Naive thymus-derived CD8-positive, alpha-beta T cell (primary cell): Measurements from ENCODE around the gene PROCA1. TPM values are rescaled to one million over a fixed set of nuclear protein-coding genes. Genes with fewer than 3 reads are reported as not detected.
"Not testable (repeated sequence)": the region's sequence is repeated elsewhere in the genome, so short reads cannot be mapped to it uniquely, and the experiment has no call there.

ENCODE experiments used
- ATAC-seq, 2 donors: fragments of 150-1000 bp; cut with Tn5 transposase in 1 of 2; sonication (Bioruptor Pico), chemical (Tn5 transposase) in 1 of 2; 1 replicate in 1 of 2; 2 replicates in 1 of 2; pipeline ENCODE4 v1.10.0; 2021; ENCODE audit warnings: mild to moderate bottlenecking in 2 of 2, moderate library complexity in 2 of 2
- POLR2A ChIA-PET: fragments of 350-600 bp; sonication (Branson Sonifier 250); formaldehyde crosslinking; loops from one replicate; lab custom pipeline; 2021; ENCODE audit warnings: antibody characterized with exemption; lab: Charles Lee
- DNase-seq, 10 donors: peaks; one replicate each; pipeline versions ENCODE4 v3.0.0 to v3.0.0-alpha.2; 2020 to 2022
- H3K27ac Mint-ChIP-seq, 10 donors: one replicate each; pipeline ENCODE4 v1.8.0; 2020 to 2022; ENCODE audit warnings: mild to moderate bottlenecking in 10 of 10, mixed read lengths in 10 of 10, moderate library complexity in 4 of 10, inconsistent platforms in 1 of 10
- H3K27me3 Mint-ChIP-seq, 5 donors: one replicate each; pipeline ENCODE4 v1.8.0; 2021 to 2022; ENCODE audit warnings: mixed read lengths in 5 of 5
- H3K36me3 Mint-ChIP-seq, 3 donors: one replicate each; pipeline ENCODE4 v1.8.0; 2020 to 2022; ENCODE audit warnings: mixed read lengths in 3 of 3, mild to moderate bottlenecking in 2 of 3, inconsistent platforms in 1 of 3
- H3K4me1 Mint-ChIP-seq, 4 donors: one replicate each; pipeline ENCODE4 v1.8.0; 2021 to 2022; ENCODE audit warnings: mixed read lengths in 4 of 4
- H3K4me3 Mint-ChIP-seq, 10 donors: one replicate each; pipeline ENCODE4 v1.8.0; 2020 to 2022; ENCODE audit warnings: mild to moderate bottlenecking in 10 of 10, mixed read lengths in 10 of 10, moderate library complexity in 6 of 10, inconsistent platforms in 1 of 10
- H3K9me3 Mint-ChIP-seq, 9 donors: one replicate each; pipeline ENCODE4 v1.8.0; 2020 to 2022; ENCODE audit warnings: mixed read lengths in 9 of 9, mild to moderate bottlenecking in 3 of 9, inconsistent platforms in 1 of 9, moderate library complexity in 1 of 9
- polyA plus RNA-seq, 3 donors: library from polyadenylated mRNA; unstranded; fragments of 300-500 nt; fragmentation: Illumina TruSeq; gene quantifications; one replicate each; pipeline ENCODE4 v1.2.3, GENCODE V29; 2021
- total RNA-seq, 8 experiments: library from RNA in 2 of 8; stranded (reverse) in 2 of 8; gene quantifications; one replicate each; pipeline ENCODE4 v1.2.3 and lab custom pipeline; 2021 to 2026

The PROCA1 gene
- total and polyA plus RNA-seq, 5 experiments from 2014 or later: 0.16 to 17.3 (median 2.0) TPM

GRCh38 chr17:28722417-28723158 lies 10.9 kb upstream of the PROCA1 start:
- POLR2A ChIA-PET: interaction anchor here (1.1 to 7.5 kb wide), 4 partner anchors 12 to 229 kb away, joined by 4 to 365 read pairs (median 96); partner anchors contain the start of genes PHF12, PROCA1 and TRAF4
- ATAC-seq (no peak), DNase-seq (no peak)
- Mint-ChIP-seq H3K36me3 (peaks cover 9 to 57% (median 25%) of the 10 kb centered on the region in 3 donors), H3K27ac (peak overlapping the region in 4 of 10 donors; percentile 32 to 65 (median 42)), H3K27me3 (peaks cover 0 to 9% (median 6%) of the 10 kb centered on the region in 5 donors), H3K4me3 (peak overlapping the region; percentile 20 to 99 (median 52)), H3K4me1 (peaks cover 25 to 83% (median 70%) of the 10 kb centered on the region in 4 donors), H3K9me3 (no peaks in the 10 kb centered on the region)

DNA sequence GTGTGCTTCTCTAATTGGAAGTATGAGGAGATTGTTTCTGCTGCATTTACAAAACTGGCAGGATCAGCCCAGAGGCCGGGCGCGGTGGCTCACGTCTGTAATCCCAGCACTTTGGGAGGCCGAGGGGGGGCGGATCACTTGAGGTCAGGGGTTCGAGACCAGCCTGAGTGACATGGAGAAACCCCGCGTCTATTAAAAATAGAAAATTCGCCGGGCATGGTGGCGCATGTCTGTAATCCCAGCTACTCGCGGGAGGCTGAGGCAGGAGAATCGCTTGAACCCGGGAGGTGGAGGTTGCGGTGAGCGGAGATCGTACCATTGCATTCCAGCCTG lies 9.3 kb upstream of the PROCA1 start:
- Mint-ChIP-seq H3K27me3 (peaks cover 0 to 15% (median 6%) of the 10 kb centered on the region in 5 donors), H3K36me3 (peaks cover 9 to 54% (median 25%) of the 10 kb centered on the region in 3 donors), H3K4me3 (peak overlapping the region; percentile 93 to 99 (median 98)), H3K27ac (peak overlapping the region; percentile 96 to 100 (median 98)), H3K4me1 (peaks cover 20 to 78% (median 60%) of the 10 kb centered on the region in 4 donors)
- not testable (repeated sequence) for H3K9me3 Mint-ChIP-seq, DNase-seq, ATAC-seq
- POLR2A ChIA-PET: interaction anchor here (1.0 to 4.5 kb wide), 11 partner anchors 7 to 419 kb away, joined by 3 to 112 read pairs (median 17); partner anchors contain the start of genes BLTP2, FAM222B, NEK8 and PHF12

DNA sequence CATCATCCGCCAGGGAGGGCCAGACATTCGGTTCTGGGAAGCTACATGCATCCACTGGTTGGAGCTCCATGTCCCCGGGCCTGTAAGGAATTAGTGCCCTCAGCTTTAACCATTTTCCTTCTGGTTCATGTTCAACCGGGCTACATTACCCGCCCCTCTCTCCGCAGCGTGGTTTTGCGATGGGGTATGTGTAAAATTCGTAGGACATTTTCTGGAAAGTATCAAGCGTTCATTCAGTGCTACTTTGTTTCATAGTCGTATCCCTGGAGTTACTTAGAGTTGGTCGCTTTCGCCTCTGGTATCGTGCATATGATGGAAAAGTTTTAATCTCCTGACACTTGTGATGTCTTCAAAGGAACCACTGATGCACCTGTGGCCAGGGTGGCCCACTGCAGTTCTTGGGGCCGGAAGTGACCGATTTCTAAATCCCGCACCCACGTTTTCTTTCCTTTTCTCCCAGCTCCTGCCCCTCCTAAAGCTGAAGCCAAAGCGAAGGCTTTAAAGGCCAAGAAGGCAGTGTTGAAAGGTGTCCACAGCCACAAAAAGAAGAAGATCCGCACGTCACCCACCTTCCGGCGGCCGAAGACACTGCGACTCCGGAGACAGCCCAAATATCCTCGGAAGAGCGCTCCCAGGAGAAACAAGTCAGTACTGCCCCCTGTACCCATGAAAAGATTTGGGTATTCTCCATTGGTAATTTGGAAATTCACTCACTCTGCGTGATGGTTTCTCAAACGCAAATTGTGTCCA lies 8.7 kb upstream of the PROCA1 start:
- peak overlapping the region; percentile 93 to 99 (median 98) for H3K4me3 Mint-ChIP-seq
- ATAC-seq: peak in 1 of 2 donors; percentile 0
- no peaks in the 10 kb centered on the region for H3K9me3 Mint-ChIP-seq
- peak in 1 of 10 donors; percentile 39 for DNase-seq
- H3K27me3 Mint-ChIP-seq: peaks cover 0 to 20% (median 7%) of the 10 kb centered on the region in 5 donors
- H3K4me1 Mint-ChIP-seq: peaks cover 20 to 75% (median 56%) of the 10 kb centered on the region in 4 donors
- POLR2A ChIA-PET: interaction anchor here (0.8 to 4.5 kb wide), 23 partner anchors 8 to 419 kb away, joined by 3 to 112 read pairs (median 7); partner anchors contain the start of genes BLTP2, FAM222B, FLOT2 and IFT20
- H3K27ac Mint-ChIP-seq: peak overlapping the region; percentile 96 to 100 (median 98)
- peaks cover 9 to 54% (median 25%) of the 10 kb centered on the region in 3 donors for H3K36me3 Mint-ChIP-seq

DNA sequence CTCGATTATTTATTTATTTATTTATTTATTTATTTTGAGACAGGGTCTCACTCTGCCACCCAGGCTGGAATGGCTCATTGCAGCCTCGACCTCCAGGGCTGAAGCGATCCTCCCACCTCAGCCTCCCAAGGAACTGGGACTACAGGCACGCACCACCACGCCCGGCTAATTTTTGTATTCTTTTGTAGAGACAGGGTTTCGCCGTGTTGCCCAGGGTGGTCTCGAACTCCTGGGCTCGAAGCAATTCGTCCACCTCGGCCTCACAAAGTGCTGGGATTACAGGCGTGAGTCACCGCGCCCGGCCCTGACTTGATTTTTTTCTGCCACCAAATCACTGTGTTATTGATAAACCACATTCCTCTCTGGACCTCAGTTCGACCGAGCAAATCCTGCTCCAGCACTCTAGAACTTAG lies 7.3 kb upstream of the PROCA1 start:
- peak in 1 of 2 donors; percentile 1 for ATAC-seq

GRCh38 chr17:28718333-28719020 lies 6.8 kb upstream of the PROCA1 start:
- Mint-ChIP-seq H3K27me3 (peaks cover 0 to 30% (median 16%) of the 10 kb centered on the region in 5 donors), H3K4me3 (peak overlapping the region; percentile 34 to 98 (median 74)), H3K4me1 (peaks cover 18 to 55% (median 42%) of the 10 kb centered on the region in 4 donors), H3K9me3 (no peaks in the 10 kb centered on the region), H3K36me3 (peaks cover 4 to 38% (median 23%) of the 10 kb centered on the region in 3 donors), H3K27ac (peak overlapping the region in 9 of 10 donors; percentile 53 to 99 (median 83))
- POLR2A ChIA-PET: interaction anchor here (1.2 to 4.5 kb wide), 8 partner anchors 8 to 233 kb away, joined by 4 to 112 read pairs (median 36); partner anchors contain the start of genes BLTP2, FLOT2, NEK8 and PHF12
- no peak for DNase-seq
- ATAC-seq: no peak

More for the DNA sequence above, 7.3 kb upstream of the PROCA1 start:
- H3K27ac Mint-ChIP-seq: peak overlapping the region; percentile 96 to 100 (median 98)
- DNase-seq: no peak
- peaks cover 0 to 30% (median 16%) of the 10 kb centered on the region in 5 donors for H3K27me3 Mint-ChIP-seq
- peaks cover 18 to 61% (median 43%) of the 10 kb centered on the region in 4 donors for H3K4me1 Mint-ChIP-seq
- H3K4me3 Mint-ChIP-seq: peak overlapping the region; percentile 93 to 99 (median 98)
- H3K9me3 Mint-ChIP-seq: no peaks in the 10 kb centered on the region
- POLR2A ChIA-PET: interaction anchor here (0.7 to 4.5 kb wide), 24 partner anchors 8 to 421 kb away, joined by 3 to 112 read pairs (median 7); partner anchors contain the start of genes ALDOC, BLTP2, FAM222B and FLOT2
- H3K36me3 Mint-ChIP-seq: peaks cover 4 to 43% (median 25%) of the 10 kb centered on the region in 3 donors

DNA sequence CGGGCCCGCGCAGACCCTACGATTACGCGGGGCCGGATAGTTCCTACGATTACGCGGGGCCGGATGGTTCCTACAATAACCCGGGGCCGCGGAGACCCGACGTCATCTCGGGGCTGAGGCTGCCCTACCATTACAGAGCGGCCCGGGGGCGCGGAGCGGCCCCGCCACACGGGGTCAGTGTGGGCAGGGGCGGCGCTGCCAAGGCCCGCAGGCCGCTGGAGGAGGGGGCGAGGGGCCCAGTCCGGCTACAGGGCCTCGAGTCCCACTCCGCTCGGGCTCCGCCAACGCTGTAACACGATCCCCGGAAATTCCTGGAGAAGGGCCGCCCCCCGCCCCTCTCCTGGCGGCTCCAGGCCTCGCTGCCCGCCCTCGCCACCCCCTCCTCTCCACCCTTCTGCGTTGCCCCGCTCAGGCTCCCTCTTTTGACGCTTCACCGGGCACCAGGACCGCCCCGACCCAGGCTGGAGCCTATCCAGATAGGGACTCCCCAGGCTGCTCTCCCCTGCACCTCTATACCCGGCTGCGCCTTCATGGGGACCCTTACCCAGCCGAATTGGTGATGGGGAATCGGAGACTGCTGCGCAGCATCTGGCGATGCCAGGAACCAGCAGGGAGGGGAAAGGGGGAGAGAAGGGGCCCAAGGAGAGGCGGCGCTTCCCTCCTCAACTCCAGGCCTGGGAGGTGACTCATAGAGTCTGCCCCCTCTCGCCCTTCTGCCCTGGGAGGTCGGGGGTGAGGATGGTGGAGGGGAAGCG lies 6.1 kb upstream of the PROCA1 start, which contains the start of gene RAB34:
RAB34 (minus strand) TSS at position 291 of the 755 bp plus-strand sequence. CDS start 602 bp downstream, outside the sequence.
- POLR2A ChIA-PET: no interaction called here
- Mint-ChIP-seq H3K4me1 (peaks cover 18 to 50% (median 40%) of the 10 kb centered on the region in 4 donors), H3K27ac (peak within 1 kb of the TSS; percentile 41 to 99 (median 82)), H3K4me3 (peak within 1 kb of the TSS; percentile 34 to 98 (median 74)), H3K27me3 (peaks cover 0 to 30% (median 16%) of the 10 kb centered on the region in 5 donors), H3K36me3 (peaks cover 4 to 31% (median 22%) of the 10 kb centered on the region in 3 donors), H3K9me3 (no peaks in the 10 kb centered on the region)
- ATAC-seq (no peak), DNase-seq (no peak)

DNA sequence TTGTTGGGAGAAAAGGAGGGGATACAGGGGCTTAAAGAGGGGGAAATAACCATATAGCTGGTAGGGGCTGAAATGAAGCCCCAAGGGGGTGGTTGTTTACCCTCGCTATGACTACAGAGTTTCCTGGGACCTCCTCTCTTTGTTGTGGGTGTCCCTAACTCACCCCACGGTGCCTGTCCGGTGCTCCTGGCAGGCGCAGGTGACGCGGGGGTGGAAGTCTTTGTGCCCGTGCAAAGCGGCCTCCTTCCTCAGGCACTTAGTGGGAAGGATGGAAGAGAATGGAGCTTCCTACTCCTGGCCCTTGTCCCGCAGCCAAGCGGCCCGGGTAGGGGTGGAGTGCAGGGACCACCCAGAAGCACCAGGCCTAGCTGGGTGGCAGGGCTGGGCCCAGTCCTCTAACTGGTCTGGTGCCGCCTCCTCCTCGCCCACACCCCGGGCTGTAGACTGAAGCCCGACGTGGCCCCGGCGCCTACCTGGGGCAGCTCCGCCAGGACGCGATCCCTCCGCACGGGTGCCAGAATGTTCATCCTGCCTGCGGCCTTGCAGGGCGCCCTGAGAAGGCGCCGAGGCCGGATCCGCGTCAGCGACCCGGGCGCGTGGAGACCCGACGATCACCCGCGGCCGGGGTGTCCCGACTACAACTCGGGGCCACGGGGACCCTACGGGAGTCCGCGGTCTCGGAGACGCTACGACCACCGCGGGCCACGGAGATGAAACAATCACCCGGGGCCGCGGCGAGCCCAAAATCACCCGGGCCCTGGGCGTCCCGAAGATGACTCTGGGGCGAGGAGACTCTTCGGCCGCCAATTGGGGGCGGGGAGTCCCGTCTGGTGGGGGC lies 5.3 kb upstream of the PROCA1 start:
- ATAC-seq: no peak
- POLR2A ChIA-PET: interaction anchor here (0.6 kb wide), 1 partner anchor 281 kb away, joined by 5 read pairs; no protein-coding TSS in a partner anchor
- Mint-ChIP-seq H3K27me3 (peaks cover 0 to 30% (median 16%) of the 10 kb centered on the region in 5 donors), H3K36me3 (peaks cover 4 to 23% (median 18%) of the 10 kb centered on the region in 3 donors), H3K4me3 (peak overlapping the region in 6 of 10 donors; percentile 24 to 63 (median 50)), H3K4me1 (peaks cover 18 to 48% (median 41%) of the 10 kb centered on the region in 4 donors), H3K27ac (peak overlapping the region in 2 of 10 donors; percentile 53 to 67), H3K9me3 (no peaks in the 10 kb centered on the region)
- peak in 1 of 10 donors; percentile 17 for DNase-seq

DNA sequence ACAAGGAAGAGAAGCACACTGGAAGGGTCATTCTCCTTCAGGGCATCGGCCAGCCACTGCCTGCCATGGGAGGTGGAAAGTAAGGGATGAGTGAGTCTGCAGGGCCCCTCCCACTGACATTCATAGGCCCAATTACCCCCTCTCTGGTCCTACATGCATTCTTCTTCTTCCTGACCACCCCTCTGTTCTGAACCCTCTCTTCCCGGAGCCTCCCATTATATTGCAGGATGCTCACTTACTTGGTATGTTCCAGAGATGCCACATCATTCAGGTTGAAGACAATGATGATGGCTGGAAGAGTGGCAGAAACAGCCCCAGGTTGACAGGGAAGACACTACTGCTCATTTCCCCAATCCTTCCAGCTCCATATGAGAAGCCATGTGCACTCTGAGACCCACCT lies 3.5 kb upstream of the PROCA1 start:
- Mint-ChIP-seq H3K4me3 (no peak overlapping the region), H3K27ac (no peak overlapping the region), H3K9me3 (no peaks in the 10 kb centered on the region), H3K36me3 (peaks cover 0 to 6% (median 5%) of the 10 kb centered on the region in 3 donors), H3K27me3 (peaks cover 0 to 30% (median 16%) of the 10 kb centered on the region in 5 donors), H3K4me1 (peaks cover 16 to 41% (median 33%) of the 10 kb centered on the region in 4 donors)
- ATAC-seq: no peak
- POLR2A ChIA-PET: interaction anchor here (0.6 to 1.7 kb wide), 3 partner anchors 12 to 236 kb away, joined by 3 to 6 read pairs (median 3); partner anchors contain the start of gene PHF12
- DNase-seq: no peak

DNA sequence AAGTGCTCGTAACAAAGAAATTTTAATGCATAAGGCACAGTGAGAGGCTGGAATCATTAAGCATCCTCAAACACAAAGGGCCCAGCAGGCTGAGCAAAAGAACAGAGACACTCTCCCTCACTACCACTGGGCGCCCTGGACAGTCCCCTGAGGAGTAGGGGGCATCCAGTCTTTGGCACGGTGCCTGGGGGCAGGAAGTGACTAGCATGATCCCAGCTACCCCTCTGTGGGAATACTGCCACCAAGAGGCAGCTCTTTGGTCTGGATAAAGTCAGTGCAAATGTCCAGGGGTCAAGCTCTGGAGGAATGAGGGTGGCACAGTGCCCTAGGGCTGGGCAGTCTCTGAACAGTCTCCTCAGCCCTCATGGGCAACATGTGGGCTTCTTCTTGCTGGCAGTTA lies 2.6 kb upstream of the PROCA1 start:
- DNase-seq: no peak
- Mint-ChIP-seq H3K27me3 (peaks cover 0 to 30% (median 16%) of the 10 kb centered on the region in 5 donors), H3K4me1 (peaks cover 11 to 32% (median 26%) of the 10 kb centered on the region in 4 donors), H3K4me3 (peak overlapping the region in 2 of 10 donors; percentile 18 to 26), H3K27ac (peak overlapping the region in 1 of 10 donors; percentile 48), H3K36me3 (no peaks in the 10 kb centered on the region), H3K9me3 (no peaks in the 10 kb centered on the region)
- ATAC-seq: no peak
- POLR2A ChIA-PET: interaction anchor here (0.5 to 1.7 kb wide), 2 partner anchors 13 to 142 kb away, joined by 4 to 6 read pairs; no protein-coding TSS in a partner anchor
